ENCODE results near the gene SLC25A19. TPM values are rescaled to one million over a fixed set of nuclear protein-coding genes. Genes with fewer than 3 reads are reported as not detected.
A peak's percentile ranks its signal among the peaks of the same experiment; 100 is the strongest.

SLC25A19 gene
- total and polyA plus RNA-seq, 2 experiments from 2014 or later = 6.2 to 6.7 TPM

GRCh38 chr17:75318211-75318610 is 29.0 kb upstream of the SLC25A19 start:
- Histone ChIP-seq H3F3A (ENCODE audit: insufficient read depth) (0 out of 2 replicates have a peak, but pooled peaks cover 8% of the 10 kb centered on the region), H3K4me2 (ENCODE audit: unreplicated experiment) (no peak overlapping the region), H3K4me1 (ENCODE audit: insufficient read depth) (peaks cover 8% of the 10 kb centered on the region; the same call in 1 of the 2 replicates), H3K4me3 (no peak overlapping the region), H2AFZ (no peak overlapping the region), H3K36me3 (ENCODE audit: low read depth) (peaks cover 14% of the 10 kb centered on the region; the same call in 1 of the 2 replicates), H3K27me3 (replicated peaks; ENCODE audit: insufficient read depth) (no peaks in the 10 kb centered on the region), H3K27ac (no peak overlapping the region), H3K9ac (no peak overlapping the region), H3K79me2 (ENCODE audit: insufficient read depth) (0 out of 2 replicates have a peak, but pooled peaks cover 9% of the 10 kb centered on the region), H3K9me3 (ENCODE audit: low read depth) (no peaks in the 10 kb centered on the region), H4K20me1 (ENCODE audit: insufficient read depth) (no peaks in the 10 kb centered on the region), H3K9me2 (ENCODE audit: insufficient read depth) (no peaks in the 10 kb centered on the region)
- WGBS, 2 experiments (ENCODE audit: low coverage in 1 of 2, low lambda C conversion rate in 2 of 2, missing lambda C conversion rate in 2 of 2) = 83 to 96% methylated on average over 6 to 10 of the region's 10 CpGs
- TF ChIP-seq EZH2 (IDR thresholded peaks at IDR 0.05; ENCODE audit: insufficient read depth, poor library complexity, severe bottlenecking) = no peak
- TF ChIP-seq EZH2phosphoT487 (IDR thresholded peaks at IDR 0.05; ENCODE audit: insufficient read depth, low read depth) = no peak
- DNase-seq = no peak
- in situ Hi-C loops (cut with MboI) = no loop called here

- Histone ChIP-seq H2AFZ (no peak overlapping the region), H3F3A (ENCODE audit: insufficient read depth) (0 out of 2 replicates have a peak, but pooled peaks cover 8% of the 10 kb centered on the region), H3K9me2 (ENCODE audit: insufficient read depth) (no peaks in the 10 kb centered on the region), H4K20me1 (ENCODE audit: insufficient read depth) (no peaks in the 10 kb centered on the region), H3K9ac (no peak overlapping the region), H3K4me2 (ENCODE audit: unreplicated experiment) (no peak overlapping the region), H3K27ac (no peak overlapping the region), H3K4me1 (ENCODE audit: insufficient read depth) (peaks cover 8% of the 10 kb centered on the region; the same call in 1 of the 2 replicates), H3K36me3 (ENCODE audit: low read depth) (peaks cover 14% of the 10 kb centered on the region; the same call in 1 of the 2 replicates), H3K9me3 (ENCODE audit: low read depth) (no peaks in the 10 kb centered on the region), H3K4me3 (no peak overlapping the region), H3K79me2 (ENCODE audit: insufficient read depth) (0 out of 2 replicates have a peak, but pooled peaks cover 9% of the 10 kb centered on the region), H3K27me3 (replicated peaks; ENCODE audit: insufficient read depth) (no peaks in the 10 kb centered on the region)
- TF ChIP-seq EZH2 (IDR thresholded peaks at IDR 0.05; ENCODE audit: insufficient read depth, poor library complexity, severe bottlenecking) = no peak
- no peak for TF ChIP-seq EZH2phosphoT487 (IDR thresholded peaks at IDR 0.05; ENCODE audit: insufficient read depth, low read depth)
- in situ Hi-C loops (cut with MboI) = no loop called here
- WGBS, 2 experiments (ENCODE audit: low coverage in 1 of 2, low lambda C conversion rate in 2 of 2, missing lambda C conversion rate in 2 of 2) = 88% methylated on average over 11 of the region's 11 CpGs
- no peak for DNase-seq
These were observed 28.4 kb upstream of the SLC25A19 start for GRCh38 chr17:75317671-75318070.

- no peak overlapping the region for H3K4me2 ChIP-seq (ENCODE audit: unreplicated experiment)
These were observed 27.0 kb upstream of the SLC25A19 start for GRCh38 chr17:75316253-75316652.

DNA sequence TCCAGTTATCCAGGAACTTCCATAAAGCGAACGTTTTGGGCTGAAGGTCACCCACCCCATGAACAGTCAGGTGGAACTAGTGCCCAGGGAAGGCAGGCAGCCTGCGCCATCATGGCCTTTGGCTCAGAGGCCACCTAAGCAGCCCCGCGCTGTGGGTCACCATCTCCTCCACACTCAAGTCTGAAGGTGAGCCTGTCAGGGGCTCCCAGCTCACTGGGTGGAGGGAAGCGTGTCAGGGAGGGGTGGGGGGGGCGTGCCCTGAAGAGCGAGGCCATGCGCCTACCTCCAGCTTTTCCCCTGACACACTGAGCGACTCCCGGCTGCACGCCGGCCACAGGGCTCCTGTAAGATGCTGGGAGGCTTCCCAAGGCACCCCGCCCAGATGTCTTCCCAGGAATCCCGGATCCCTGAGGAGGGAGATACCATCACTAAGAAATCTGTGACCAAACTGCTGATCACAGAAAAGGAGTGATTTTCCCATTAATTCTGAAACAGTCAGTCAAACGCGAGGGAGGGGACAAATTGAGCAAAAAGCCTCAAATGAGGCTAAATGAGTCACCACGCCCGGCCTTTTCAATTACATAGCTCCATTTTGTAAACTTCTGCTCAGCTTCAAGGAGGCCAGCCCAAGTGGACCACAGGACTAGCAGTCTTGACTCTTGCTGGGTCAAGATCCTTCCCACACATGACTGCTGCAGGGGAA is 26.5 kb upstream of the SLC25A19 start:
- H3K9me2 ChIP-seq (ENCODE audit: insufficient read depth) = no peaks in the 10 kb centered on the region
- no peak overlapping the region for H3K4me3 ChIP-seq
- peaks cover 7% of the 10 kb centered on the region; the same call in 1 of the 2 replicates for H3K4me1 ChIP-seq (ENCODE audit: insufficient read depth)
- H3K4me2 ChIP-seq (ENCODE audit: unreplicated experiment) = no peak overlapping the region
- no peak overlapping the region for H3K9ac ChIP-seq
- peak; percentile 57 for DNase-seq
- no peaks in the 10 kb centered on the region for H3K27me3 ChIP-seq (replicated peaks; ENCODE audit: insufficient read depth)
- 72 to 75% methylated on average over 12 to 19 of the region's 19 CpGs for WGBS, 2 experiments (ENCODE audit: low coverage in 1 of 2, low lambda C conversion rate in 2 of 2, missing lambda C conversion rate in 2 of 2)
- in situ Hi-C loops (cut with MboI) = no loop called here
- H2AFZ ChIP-seq = no peak overlapping the region
- peaks cover 10% of the 10 kb centered on the region; the same call in 1 of the 2 replicates for H3K36me3 ChIP-seq (ENCODE audit: low read depth)
- H4K20me1 ChIP-seq (ENCODE audit: insufficient read depth) = no peaks in the 10 kb centered on the region
- no peak for TF ChIP-seq EZH2 (IDR thresholded peaks at IDR 0.05; ENCODE audit: insufficient read depth, poor library complexity, severe bottlenecking)
- H3K27ac ChIP-seq = no peak overlapping the region
- no peaks in the 10 kb centered on the region for H3K9me3 ChIP-seq (ENCODE audit: low read depth)
- 0 out of 2 replicates have a peak, but pooled peaks cover 8% of the 10 kb centered on the region for H3F3A ChIP-seq (ENCODE audit: insufficient read depth)
- H3K79me2 ChIP-seq (ENCODE audit: insufficient read depth) = no peaks in the 10 kb centered on the region

More at GRCh38 chr17:75316253-75316652, 27.0 kb upstream of the SLC25A19 start:
- Histone ChIP-seq H3K9ac (no peak overlapping the region), H3F3A (ENCODE audit: insufficient read depth) (0 out of 2 replicates have a peak, but pooled peaks cover 8% of the 10 kb centered on the region), H4K20me1 (ENCODE audit: insufficient read depth) (no peaks in the 10 kb centered on the region), H3K4me3 (no peak overlapping the region), H3K79me2 (ENCODE audit: insufficient read depth) (no peaks in the 10 kb centered on the region), H3K9me2 (ENCODE audit: insufficient read depth) (no peaks in the 10 kb centered on the region), H3K9me3 (ENCODE audit: low read depth) (no peaks in the 10 kb centered on the region), H3K27ac (no peak overlapping the region), H3K36me3 (ENCODE audit: low read depth) (peaks cover 10% of the 10 kb centered on the region; the same call in 1 of the 2 replicates), H3K4me1 (ENCODE audit: insufficient read depth) (peaks cover 8% of the 10 kb centered on the region; the same call in 1 of the 2 replicates), H3K27me3 (replicated peaks; ENCODE audit: insufficient read depth) (no peaks in the 10 kb centered on the region), H2AFZ (no peak overlapping the region)
- TF ChIP-seq EZH2phosphoT487 (IDR thresholded peaks at IDR 0.05; ENCODE audit: insufficient read depth, low read depth) (no peak), EZH2 (IDR thresholded peaks at IDR 0.05; ENCODE audit: insufficient read depth, poor library complexity, severe bottlenecking) (no peak)
- DNase-seq = no peak
- 85 to 92% methylated on average over 5 of the region's 5 CpGs for WGBS, 2 experiments (ENCODE audit: low coverage in 1 of 2, low lambda C conversion rate in 2 of 2, missing lambda C conversion rate in 2 of 2)
- in situ Hi-C loops (cut with MboI) = no loop called here
